ENCODE measurements around the gene ZBTB16.

ZBTB16 gene

GRCh38 chr11:114155116-114155515 is 95.6 kb downstream of the ZBTB16 start:
- no peaks in the 10 kb centered on the region for H3K9me2 ChIP-seq (replicated peaks; ENCODE audit: insufficient read depth, low read length)
- no peak overlapping the region for H3K4me3 ChIP-seq (ENCODE audit: low read length)
- H3K27ac ChIP-seq (ENCODE audit: low read length), result no peak overlapping the region
- peaks cover 8% of the 10 kb centered on the region for H3K4me1 ChIP-seq (ENCODE audit: low read length)
- H4K20me1 ChIP-seq (ENCODE audit: insufficient read depth, low read length), result no peaks in the 10 kb centered on the region
- H2AFZ ChIP-seq (ENCODE audit: low read length), result no peak overlapping the region
- no peaks in the 10 kb centered on the region for H3K27me3 ChIP-seq (replicated peaks; ENCODE audit: insufficient read depth, low read length)
- no peaks in the 10 kb centered on the region for H3K36me3 ChIP-seq (replicated peaks; ENCODE audit: insufficient read depth, low read length)
- H3K79me2 ChIP-seq (ENCODE audit: low read length), result no peaks in the 10 kb centered on the region
- H3K9me3 ChIP-seq (replicated peaks; ENCODE audit: insufficient read depth, low read length), result no peaks in the 10 kb centered on the region
- TF ChIP-seq EZH2phosphoT487 (IDR thresholded peaks at IDR 0.05; ENCODE audit: low read length), result no peak
- TF ChIP-seq EZH2 (optimal IDR thresholded peaks at IDR 0.05; ENCODE audit: low read depth, low read length), result no peak
- no peak for TF ChIP-seq CTCF (IDR thresholded peaks at IDR 0.05; ENCODE audit: low read length)
- no peak overlapping the region for H3K9ac ChIP-seq (ENCODE audit: low read length)
- no peak for DNase-seq
- no peak overlapping the region for H3K4me2 ChIP-seq (ENCODE audit: low read depth, low read length)
- H3F3A ChIP-seq (ENCODE audit: insufficient read depth, low read length), result no peaks in the 10 kb centered on the region

- no peak overlapping the region for H3K4me3 ChIP-seq (ENCODE audit: low read length)
- TF ChIP-seq CTCF (IDR thresholded peaks at IDR 0.05; ENCODE audit: low read length) (no peak), EZH2 (optimal IDR thresholded peaks at IDR 0.05; ENCODE audit: low read depth, low read length) (no peak), EZH2phosphoT487 (IDR thresholded peaks at IDR 0.05; ENCODE audit: low read length) (no peak)
Measured at GRCh38 chr11:114156131-114156581, 96.6 kb downstream of the ZBTB16 start.

GRCh38 chr11:114156782-114157181 is 97.3 kb downstream of the ZBTB16 start:
- Histone ChIP-seq H3K27ac (ENCODE audit: low read length) (no peak overlapping the region), H3F3A (ENCODE audit: insufficient read depth, low read length) (no peaks in the 10 kb centered on the region), H3K79me2 (ENCODE audit: low read length) (no peaks in the 10 kb centered on the region), H3K9ac (ENCODE audit: low read length) (no peak overlapping the region), H4K20me1 (ENCODE audit: insufficient read depth, low read length) (no peaks in the 10 kb centered on the region), H3K4me3 (ENCODE audit: low read length) (no peak overlapping the region), H3K9me2 (replicated peaks; ENCODE audit: insufficient read depth, low read length) (no peaks in the 10 kb centered on the region), H3K36me3 (replicated peaks; ENCODE audit: insufficient read depth, low read length) (no peaks in the 10 kb centered on the region), H3K4me1 (ENCODE audit: low read length) (peaks cover 20% of the 10 kb centered on the region), H2AFZ (ENCODE audit: low read length) (no peak overlapping the region), H3K4me2 (ENCODE audit: low read depth, low read length) (no peak overlapping the region), H3K27me3 (replicated peaks; ENCODE audit: insufficient read depth, low read length) (no peaks in the 10 kb centered on the region), H3K9me3 (replicated peaks; ENCODE audit: insufficient read depth, low read length) (no peaks in the 10 kb centered on the region)
- TF ChIP-seq EZH2phosphoT487 (IDR thresholded peaks at IDR 0.05; ENCODE audit: low read length) (no peak), CTCF (IDR thresholded peaks at IDR 0.05; ENCODE audit: low read length) (no peak), EZH2 (optimal IDR thresholded peaks at IDR 0.05; ENCODE audit: low read depth, low read length) (no peak)
- DNase-seq, result no peak

More at GRCh38 chr11:114156131-114156581, 96.6 kb downstream of the ZBTB16 start:
- H3K4me2 ChIP-seq (ENCODE audit: low read depth, low read length), result no peak overlapping the region
- H4K20me1 ChIP-seq (ENCODE audit: insufficient read depth, low read length), result no peaks in the 10 kb centered on the region
- no peaks in the 10 kb centered on the region for H3K27me3 ChIP-seq (replicated peaks; ENCODE audit: insufficient read depth, low read length)
- H3K79me2 ChIP-seq (ENCODE audit: low read length), result no peaks in the 10 kb centered on the region
- DNase-seq, result no peak
- H3K9me3 ChIP-seq (replicated peaks; ENCODE audit: insufficient read depth, low read length), result no peaks in the 10 kb centered on the region
- no peaks in the 10 kb centered on the region for H3K9me2 ChIP-seq (replicated peaks; ENCODE audit: insufficient read depth, low read length)
- H3K36me3 ChIP-seq (replicated peaks; ENCODE audit: insufficient read depth, low read length), result no peaks in the 10 kb centered on the region
- H3F3A ChIP-seq (ENCODE audit: insufficient read depth, low read length), result no peaks in the 10 kb centered on the region
- no peak overlapping the region for H3K27ac ChIP-seq (ENCODE audit: low read length)
- no peak overlapping the region for H2AFZ ChIP-seq (ENCODE audit: low read length)
- peaks cover 19% of the 10 kb centered on the region for H3K4me1 ChIP-seq (ENCODE audit: low read length)
- no peak overlapping the region for H3K9ac ChIP-seq (ENCODE audit: low read length)

Measured in MM.1S (cell line).